NB4 (cell line): ENCODE results near the gene FPGS.

Experiments used
- DNase-seq: peaks from one replicate; pipeline ENCODE4 v3.0.0; 2010; ENCODE audit warnings: low read depth
- H3K4me3 ChIP-seq: one replicate; pipeline ENCODE4 v1.5.1; 2011; ENCODE audit warnings: mild to moderate bottlenecking, low read depth, low read length, moderate library complexity
- CTCF ChIP-seq: IDR thresholded peaks from one replicate; pipeline ENCODE4 v1.5.1; 2012; ENCODE audit warnings: low read depth, low read length
- MAX ChIP-seq: IDR thresholded peaks from 2 replicates; pipeline ENCODE4 v1.6.1; 2011; ENCODE audit warnings: low read depth, low read length
- MYC ChIP-seq: IDR thresholded peaks from 2 replicates; pipeline ENCODE4 v1.6.1; 2011; ENCODE audit warnings: low read depth, low read length
- POLR2A ChIP-seq: IDR thresholded peaks from 2 replicates; pipeline ENCODE4 v1.6.1; 2011; ENCODE audit warnings: mild to moderate bottlenecking; ENCODE audit not compliant: insufficient read length; ENCODE audit errors: extremely low read depth

The FPGS gene

GRCh38 chr9:127790094-127790855, 12.4 kb upstream of the FPGS start:
- DNase-seq, result no peak
- TF ChIP-seq CTCF, result no peak
- TF ChIP-seq POLR2A, result no peak
- TF ChIP-seq MYC, result no peak
- no peak for TF ChIP-seq MAX
- no peak overlapping the region for H3K4me3 ChIP-seq

GRCh38 chr9:127791085-127791484, 11.6 kb upstream of the FPGS start:
- no peak for DNase-seq
- H3K4me3 ChIP-seq, result no peak overlapping the region
- TF ChIP-seq MAX, result no peak
- no peak for TF ChIP-seq CTCF
- TF ChIP-seq MYC, result no peak
- TF ChIP-seq POLR2A, result no peak

- TF ChIP-seq POLR2A (no peak), MYC (no peak)
- no peak overlapping the region for H3K4me3 ChIP-seq
- no peak for DNase-seq
These were observed 10.2 kb upstream of the FPGS start for GRCh38 chr9:127792417-127793031.

GRCh38 chr9:127793093-127793708, 9.5 kb upstream of the FPGS start:
- DNase-seq, result no peak
- no peak overlapping the region for H3K4me3 ChIP-seq
- TF ChIP-seq MYC, result no peak
- TF ChIP-seq MAX, result no peak
- no peak for TF ChIP-seq CTCF
- TF ChIP-seq POLR2A, result no peak

- H3K4me3 ChIP-seq, result no peak overlapping the region
- DNase-seq, result no peak
- TF ChIP-seq CTCF (no peak), POLR2A (peak; percentile 7), MAX (no peak)
These were observed 8.5 kb upstream of the FPGS start for GRCh38 chr9:127794001-127794791.

GRCh38 chr9:127796225-127796813, 6.4 kb upstream of the FPGS start:
- H3K4me3 ChIP-seq, result no peak overlapping the region
- no peak for TF ChIP-seq MYC
- TF ChIP-seq POLR2A, result peak; percentile 17
- DNase-seq, result peak; percentile 63
